GOT3 (cell line): Measurements from ENCODE around the gene PRR32.
"Not testable (repeated sequence)": the region's sequence is repeated elsewhere in the genome, so short reads cannot be mapped to it uniquely, and the experiment has no call there.

Experiments
- DNase-seq: peaks from one replicate; lab custom pipeline; 2025; ENCODE audit warnings: mixed read lengths; lab: John Stamatoyannopoulos, UW

Gene PRR32, protein sequence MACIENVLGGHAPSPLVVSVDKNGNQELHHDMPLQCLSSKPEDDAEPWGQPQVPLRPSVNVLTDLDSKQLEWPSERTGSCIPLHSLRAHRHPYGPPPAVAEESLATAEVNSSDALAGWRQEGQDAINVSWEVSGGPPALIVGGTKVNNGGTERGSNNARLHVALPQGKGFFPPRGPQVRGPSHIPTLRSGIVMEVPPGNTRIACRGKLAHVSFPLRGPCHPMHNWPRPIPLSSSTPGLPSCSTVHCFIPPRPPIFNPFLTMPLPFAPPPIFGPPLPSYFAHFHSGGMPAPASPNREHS

GRCh38 chrX:126819429-126819828 lies at the start of gene PRR32:
Gene PRR32, plus strand, starts transcription at chrX:126819729. Its CDS starts 115 bp downstream, at chrX:126819844.
- no peak for DNase-seq

DNA sequence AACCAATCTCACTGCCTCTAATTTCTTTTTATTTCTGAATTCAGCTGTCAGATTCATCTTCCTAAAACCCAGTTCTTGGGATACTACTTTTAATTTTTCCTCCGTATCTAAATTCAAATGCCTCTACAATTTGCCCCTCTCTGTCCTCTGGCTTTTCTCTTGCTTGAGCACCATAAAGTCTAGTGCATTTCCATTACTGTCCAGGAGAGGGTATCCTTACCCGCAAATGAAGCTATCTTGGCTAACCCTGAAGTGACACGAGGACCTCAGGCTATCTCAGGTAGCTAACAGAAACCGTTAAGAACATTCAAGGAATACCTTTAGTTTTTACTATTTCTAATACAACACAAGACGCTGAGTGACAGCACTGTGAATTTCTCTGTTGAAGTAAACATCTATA lies 49.4 kb upstream of the PRR32 start:
- no peak for DNase-seq

DNA sequence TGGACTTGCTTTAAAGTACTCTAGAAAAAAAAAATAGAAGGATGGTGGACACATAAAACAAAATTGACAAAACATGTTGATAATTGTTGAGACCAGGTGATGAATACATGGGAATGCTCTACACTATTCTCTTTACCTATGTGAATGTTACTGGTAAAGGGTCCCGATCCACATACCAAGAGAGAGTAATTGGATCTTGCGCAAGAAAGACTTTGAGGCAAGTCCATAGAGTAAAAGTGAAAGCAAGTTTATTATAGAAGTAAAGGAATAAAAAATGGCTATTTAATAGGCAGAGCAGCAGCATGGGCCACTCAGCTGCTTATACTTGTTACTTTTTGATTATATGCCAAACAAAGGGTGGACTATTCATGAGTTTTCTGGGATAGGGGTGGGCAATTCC lies 34.0 kb upstream of the PRR32 start:
- no peak for DNase-seq

- no peak for DNase-seq
These were observed 20.5 kb upstream of the PRR32 start for GRCh38 chrX:126799059-126799458.

DNA sequence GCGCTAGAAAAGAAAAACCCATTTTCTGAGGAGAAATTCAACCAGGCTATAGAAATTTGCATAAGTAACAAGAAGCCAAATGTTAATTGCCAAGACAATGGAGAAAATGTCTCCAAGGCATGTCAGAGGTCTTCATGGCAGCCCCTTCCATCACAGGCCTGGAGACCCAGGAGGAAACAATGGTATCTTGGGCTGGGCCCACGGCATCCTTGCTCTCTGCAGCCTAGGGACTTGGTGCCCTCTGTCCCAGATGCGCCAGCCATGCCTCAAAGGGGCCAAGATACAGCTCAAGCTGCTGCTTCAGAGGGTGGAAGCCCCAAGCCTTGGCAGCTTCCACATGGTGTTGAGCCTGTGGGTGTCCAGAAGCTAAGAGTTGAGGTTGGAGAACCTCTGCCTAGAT lies 12.7 kb upstream of the PRR32 start:
- DNase-seq, result not testable (repeated sequence)

DNA sequence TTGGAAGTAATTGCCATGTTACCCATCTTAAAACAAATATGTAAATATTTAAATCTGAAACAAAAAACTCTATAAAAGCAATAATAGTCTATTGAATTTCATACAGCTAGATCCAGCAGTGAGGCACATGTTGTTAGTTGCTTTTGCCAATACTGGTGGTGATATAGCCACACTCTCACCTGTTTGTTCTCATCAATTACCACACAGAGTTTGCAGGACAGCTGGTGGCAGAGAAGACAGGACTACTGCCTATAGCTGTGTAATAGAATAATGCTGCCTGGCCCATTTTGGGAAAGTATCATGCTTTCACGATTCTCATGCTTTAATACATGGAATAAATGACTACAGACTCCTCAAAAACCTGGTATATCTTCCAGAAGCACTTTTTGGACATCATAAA lies 3.7 kb upstream of the PRR32 start:
- DNase-seq, result no peak

- DNase-seq, result no peak
These were observed 1.3 kb downstream of the PRR32 start for GRCh38 chrX:126820700-126821420.

GRCh38 chrX:126824338-126825007 lies 4.9 kb downstream of the PRR32 start:
- no peak for DNase-seq

- DNase-seq, result no peak
These were observed 6.2 kb downstream of the PRR32 start for GRCh38 chrX:126825566-126826193.

DNA sequence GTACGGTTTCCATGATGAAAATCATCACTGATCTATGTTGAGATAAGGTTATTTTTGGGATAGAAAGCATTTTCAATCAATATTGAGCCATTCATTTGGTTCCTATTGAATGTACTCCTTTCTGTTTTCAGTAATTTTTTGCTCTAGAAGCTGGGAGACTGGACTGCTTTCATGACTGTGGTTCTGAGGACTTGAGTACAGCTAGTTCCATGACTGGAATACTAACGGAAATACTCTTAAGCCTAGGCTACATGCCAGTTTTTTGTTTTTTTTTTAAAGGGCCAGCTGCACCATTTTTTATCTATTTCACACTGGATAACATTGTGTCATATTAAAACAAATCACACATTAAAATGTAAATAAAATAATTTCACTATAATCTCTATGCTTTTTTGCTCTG lies 16.7 kb downstream of the PRR32 start:
- no peak for DNase-seq

- DNase-seq, result no peak
These were observed 27.6 kb downstream of the PRR32 start for GRCh38 chrX:126847143-126847542.

GRCh38 chrX:126855839-126856524 lies 36.5 kb downstream of the PRR32 start:
- no peak for DNase-seq
